Stomach (tissue), 9 donors: ENCODE results near the gene PSMB5. TPM values are rescaled to one million over a fixed set of nuclear protein-coding genes. Genes with fewer than 3 reads are reported as not detected.

Experiments used
- DNase-seq, 2 donors: peaks; one replicate each; pipeline versions ENCODE4 v3.0.0 to v3.0.0-alpha.2; 2013 to 2019
- H3K27ac ChIP-seq, 5 donors: fragments of 200-600 bp in 4 of 5; sonication (generic) in 4 of 5; one replicate each; pipeline ENCODE4 v1.5.1; 2013 to 2019; ENCODE audit warnings: mild to moderate bottlenecking in 1 of 5, moderate library complexity in 1 of 5
- H3K27me3 ChIP-seq, 3 donors: fragments of 200-600 bp; sonication (generic); one replicate each; pipeline ENCODE4 v1.5.1; 2017 to 2019; ENCODE audit warnings: mixed run types in 1 of 3
- H3K36me3 ChIP-seq, 4 donors: fragments of 200-600 bp; sonication (generic); 1 replicate in 3 of 4; 2 replicates in 1 of 4; pipeline ENCODE4 v1.5.1; 2016 to 2019
- H3K4me1 ChIP-seq, 4 donors: fragments of 200-600 bp; sonication (generic); one replicate each; pipeline ENCODE4 v1.5.1; 2016 to 2019
- H3K4me3 ChIP-seq, 4 donors: fragments of 200-600 bp; sonication (generic) in 3 of 4; one replicate each; pipeline ENCODE4 v1.5.1; 2016 to 2019; ENCODE audit warnings: mild to moderate bottlenecking in 1 of 4
- H3K9me3 ChIP-seq, 4 donors: fragments of 200-600 bp; sonication (generic); one replicate each; pipeline ENCODE4 v1.5.1; 2016 to 2019
- CTCF ChIP-seq, 7 experiments: fragments of 450-650 bp in 4 of 7; fragments of 200-600 bp in 3 of 7; sonication (generic) in 3 of 7; IDR thresholded peaks; one replicate each; pipeline ENCODE4 v1.5.1; 2016 to 2019; ENCODE audit warnings: antibody characterized with exemption in 7 of 7, control low read depth in 2 of 7, mild to moderate bottlenecking in 1 of 7
- EP300 ChIP-seq: sonication (generic); formaldehyde crosslinking; IDR thresholded peaks from one replicate; pipeline ENCODE4 v1.6.1; 2017; ENCODE audit warnings: antibody characterized with exemption
- POLR2A ChIP-seq, 4 donors: fragments of 450-650 bp; IDR thresholded peaks; one replicate each; pipeline ENCODE4 v1.6.1; 2016; ENCODE audit warnings: antibody characterized with exemption in 4 of 4, control low read depth in 2 of 4, mild to moderate bottlenecking in 1 of 4, moderate library complexity in 1 of 4
- POLR2AphosphoS5 ChIP-seq, 3 donors: sonication (generic); formaldehyde crosslinking; IDR thresholded peaks; one replicate each; pipeline ENCODE4 v1.6.1; 2016; ENCODE audit warnings: antibody characterized with exemption in 3 of 3
- WGBS, 5 donors: extraction: QIAGEN DNeasy Blood & Tissue Kit in 3 of 5; methylation state at CpG; one replicate each; pipeline versions ENCODE4 v1.1.5 to v1.1.7; 2013 to 2018; 5-methylcytosine and 5-hydroxymethylcytosine counted together
- intact Hi-C: fragments of 100-400 bp; cut with DNase I; formaldehyde crosslinking; loops from one replicate; pipeline ENCODE4 v1.15.1; 2023; ENCODE audit warnings: low total_unique reads
- polyA plus RNA-seq, 3 donors: library from polyadenylated mRNA; stranded (reverse); fragments of 200-250 nt; gene quantifications; one replicate each; pipeline ENCODE4 v1.2.3, GENCODE V29; 2013
- total RNA-seq, 5 donors: library from RNA; depleted of rRNA; stranded (reverse); fragments of >200 nt; gene quantifications; one replicate each; pipeline versions ENCODE4 v1.1.0 to v1.2.3, GENCODE V29; 2014 to 2016
- donor health status: healthy with polysubstance abuse.
- donor health status: Bipolar disorder and iron deficiency.
- donor health status: healthy.

The PSMB5 gene
- total and polyA plus RNA-seq, 8 donors = 34.4 to 147 (median 92.6) TPM

GRCh38 chr14:23071921-23072539 is 37.3 kb upstream of the PSMB5 start:
- peak overlapping the region; percentile 47 to 68 (median 63) for H3K4me3 ChIP-seq
- H3K36me3 ChIP-seq = peaks cover 42 to 77% (median 74%) of the 10 kb centered on the region in 4 donors
- peaks cover 33 to 72% (median 56%) of the 10 kb centered on the region in 4 donors for H3K4me1 ChIP-seq
- TF ChIP-seq POLR2AphosphoS5 (IDR thresholded peaks at IDR 0.05) = no peak
- no peak for TF ChIP-seq EP300
- no peak for TF ChIP-seq POLR2A (IDR thresholded peaks at IDR 0.05)
- TF ChIP-seq CTCF (IDR thresholded peaks at IDR 0.05) = no peak
- 35 to 44% (median 38%) methylated on average over 5 of the region's 5 CpGs for WGBS, 5 donors
- H3K27ac ChIP-seq = peak overlapping the region; percentile 41 to 89 (median 86)
- no peaks in the 10 kb centered on the region for H3K27me3 ChIP-seq
- intact Hi-C loops = no loop called here
- peak in 1 of 2 donors; percentile 47 for DNase-seq
- no peaks in the 10 kb centered on the region for H3K9me3 ChIP-seq

GRCh38 chr14:23071244-23071920 is 36.7 kb upstream of the PSMB5 start:
- H3K9me3 ChIP-seq = no peaks in the 10 kb centered on the region
- H3K4me3 ChIP-seq = peak overlapping the region; percentile 47 to 68 (median 63)
- 0 to 2% (median 2%) methylated on average over 14 of the region's 14 CpGs for WGBS, 5 donors
- peak overlapping the region; percentile 76 to 89 (median 86) for H3K27ac ChIP-seq
- peaks cover 33 to 65% (median 54%) of the 10 kb centered on the region in 4 donors for H3K4me1 ChIP-seq
- TF ChIP-seq EP300 (no peak), POLR2AphosphoS5 (IDR thresholded peaks at IDR 0.05) (peak; percentile 71 to 91 (median 73)), POLR2A (IDR thresholded peaks at IDR 0.05) (peak in 1 of 4 donors; percentile 45)
- peak; percentile 82 to 97 for DNase-seq
- no peaks in the 10 kb centered on the region for H3K27me3 ChIP-seq
- H3K36me3 ChIP-seq = peaks cover 44 to 77% (median 74%) of the 10 kb centered on the region in 4 donors
- intact Hi-C loops = no loop called here

GRCh38 chr14:23070262-23071129 is 35.8 kb upstream of the PSMB5 start:
- DNase-seq = peak in 1 of 2 donors; percentile 28
- H3K36me3 ChIP-seq = peaks cover 46 to 77% (median 74%) of the 10 kb centered on the region in 4 donors
- 5 to 11% (median 7%) methylated on average over 10 of the region's 10 CpGs for WGBS, 5 donors

GRCh38 chr14:23069413-23069806 is 34.7 kb upstream of the PSMB5 start:
- 76 to 90% (median 82%) methylated on average over 3 to 4 of the region's 4 CpGs for WGBS, 5 donors
- no peak overlapping the region for H3K4me3 ChIP-seq
- intact Hi-C loops = no loop called here
- TF ChIP-seq EP300 = no peak
- no peak for TF ChIP-seq CTCF (IDR thresholded peaks at IDR 0.05)
- TF ChIP-seq POLR2AphosphoS5 (IDR thresholded peaks at IDR 0.05) = no peak
- TF ChIP-seq POLR2A (IDR thresholded peaks at IDR 0.05) = no peak
- H3K4me1 ChIP-seq = peaks cover 33 to 65% (median 52%) of the 10 kb centered on the region in 4 donors
- peaks cover 56 to 77% (median 74%) of the 10 kb centered on the region in 4 donors for H3K36me3 ChIP-seq
- no peaks in the 10 kb centered on the region for H3K27me3 ChIP-seq
- peak overlapping the region in 4 of 5 donors; percentile 14 to 89 (median 61) for H3K27ac ChIP-seq
- no peak for DNase-seq
- no peaks in the 10 kb centered on the region for H3K9me3 ChIP-seq

More at GRCh38 chr14:23070262-23071129, 35.8 kb upstream of the PSMB5 start:
- no peak for TF ChIP-seq EP300
- no peak for TF ChIP-seq CTCF (IDR thresholded peaks at IDR 0.05)
- TF ChIP-seq POLR2A (IDR thresholded peaks at IDR 0.05) = no peak
- no peak for TF ChIP-seq POLR2AphosphoS5 (IDR thresholded peaks at IDR 0.05)
- intact Hi-C loops = no loop called here
- Histone ChIP-seq H3K4me1 (peaks cover 33 to 65% (median 52%) of the 10 kb centered on the region in 4 donors), H3K27ac (peak overlapping the region; percentile 9 to 89 (median 86)), H3K9me3 (no peaks in the 10 kb centered on the region), H3K4me3 (peak overlapping the region; percentile 47 to 68 (median 63)), H3K27me3 (no peaks in the 10 kb centered on the region)
